ENCODE data around the gene RERE.

The RERE gene

DNA sequence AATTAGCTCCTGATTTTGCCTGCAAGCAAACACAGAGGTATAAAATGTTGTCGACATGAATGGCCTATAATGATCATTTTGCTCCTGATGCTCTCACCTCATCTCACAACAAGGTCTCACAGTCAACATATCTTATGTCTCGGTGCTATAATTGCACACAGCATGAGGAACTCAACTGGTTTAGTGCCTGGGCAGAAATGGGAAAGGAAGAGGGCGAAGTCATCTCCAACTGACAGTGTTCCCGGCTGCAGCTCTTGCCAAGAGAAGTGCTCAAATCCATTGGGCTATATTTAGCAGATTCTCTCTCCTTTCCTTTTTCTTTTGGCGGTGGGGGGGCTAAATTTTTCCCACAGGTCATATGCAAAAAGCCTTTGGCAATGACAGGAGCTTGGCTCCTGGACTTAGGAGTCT is 446.5 kb downstream of the RERE start:
- peaks cover 73% of the 10 kb centered on the region for H3K4me1 ChIP-seq
- peaks cover 52% of the 10 kb centered on the region for H3K36me3 ChIP-seq
- no peak overlapping the region for H3K4me3 ChIP-seq
- H4K20me1 ChIP-seq = peaks cover 100% of the 10 kb centered on the region
- H3K9ac ChIP-seq = peak overlapping the region; percentile 50; the same call in 1 of the 2 replicates
- peak overlapping the region; percentile 55 for H3K4me2 ChIP-seq
- H3K27me3 ChIP-seq = no peaks in the 10 kb centered on the region
- no peak for TF ChIP-seq Cebpa-rat (IDR thresholded peaks at IDR 0.05)
- no peaks in the 10 kb centered on the region for H3K9me3 ChIP-seq
- H3K27ac ChIP-seq = peak overlapping the region; percentile 13; the same call in 1 of the 2 replicates

DNA sequence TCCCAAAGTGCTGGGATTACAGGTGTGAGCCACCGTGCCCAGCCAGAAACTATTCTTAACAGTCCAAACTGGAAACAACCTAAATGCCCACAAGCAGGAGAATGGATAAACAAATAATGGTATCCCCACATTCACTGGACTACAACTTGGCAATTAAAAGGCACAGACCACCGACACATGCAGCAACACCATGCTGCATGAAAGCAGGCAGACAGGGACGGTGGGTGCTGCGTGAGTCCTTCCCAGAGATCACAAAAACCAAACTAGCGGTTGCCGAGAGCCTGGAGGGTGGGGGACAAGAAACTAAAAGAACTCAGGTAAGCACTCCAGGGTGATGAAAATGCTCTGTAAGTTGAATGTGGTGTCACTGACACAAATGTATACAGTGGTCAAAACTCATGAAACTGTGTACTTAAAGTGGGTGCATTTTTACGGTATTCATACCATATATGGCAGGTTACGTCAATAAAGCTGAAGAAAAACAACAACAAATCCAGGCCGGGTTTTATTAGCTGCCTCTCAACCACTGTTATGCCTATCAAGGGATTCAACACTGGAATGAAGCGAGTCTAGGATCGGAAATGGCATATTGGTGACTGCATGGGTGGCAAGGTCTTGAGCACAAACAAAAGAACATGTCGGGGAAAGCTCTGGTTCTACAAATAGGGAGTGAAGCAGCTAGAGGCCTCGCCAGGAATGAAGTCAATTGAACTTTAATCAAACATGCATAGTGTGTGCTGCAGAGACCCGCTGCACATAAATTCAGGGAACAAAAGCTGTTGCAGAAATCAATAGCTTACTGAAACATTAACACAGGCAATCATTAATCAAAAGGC is 447.2 kb downstream of the RERE start:
- Histone ChIP-seq H3K27ac (no peak overlapping the region), H3K4me3 (no peak overlapping the region), H3K36me3 (peaks cover 58% of the 10 kb centered on the region), H3K9ac (peak overlapping the region; percentile 50; the same call in 1 of the 2 replicates), H3K4me1 (peaks cover 73% of the 10 kb centered on the region), H3K9me3 (no peaks in the 10 kb centered on the region), H4K20me1 (peaks cover 100% of the 10 kb centered on the region), H3K4me2 (peak overlapping the region; percentile 55), H3K27me3 (no peaks in the 10 kb centered on the region)
- no peak for TF ChIP-seq Cebpa-rat (IDR thresholded peaks at IDR 0.05)

DNA sequence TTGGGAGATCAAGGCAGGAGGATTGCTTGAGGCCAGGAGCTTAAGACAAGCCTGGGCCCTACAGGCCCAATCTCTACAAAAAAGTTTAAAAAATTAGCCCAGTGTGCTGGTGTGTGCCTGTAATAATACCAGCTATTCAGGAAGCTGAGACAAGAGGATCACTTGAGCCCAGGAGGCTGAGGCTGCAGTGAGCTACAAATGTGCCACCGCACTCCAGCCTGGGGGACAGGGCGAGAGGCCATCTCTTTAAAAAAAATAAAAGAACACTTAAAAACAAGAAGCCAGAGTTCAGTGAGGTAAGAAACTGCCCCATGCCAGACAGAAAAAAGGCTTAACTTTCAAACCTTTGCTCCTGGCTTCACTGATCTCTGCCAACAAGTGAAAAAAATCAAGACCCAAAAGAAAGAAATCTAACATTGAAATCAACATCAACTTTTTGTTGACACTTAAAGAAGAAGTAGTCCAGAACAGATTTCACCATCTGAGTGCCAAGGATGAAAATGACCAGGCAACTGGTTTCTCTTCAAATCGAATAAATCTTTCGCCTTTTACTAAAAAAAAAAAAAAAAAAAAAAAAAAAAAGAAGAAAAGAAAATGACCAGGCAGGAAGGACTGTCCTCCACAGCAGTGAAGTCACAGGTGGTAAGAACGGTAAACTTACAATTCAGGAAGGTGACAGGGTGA is 448.3 kb downstream of the RERE start:
- no peak overlapping the region for H3K27ac ChIP-seq
- no peak for TF ChIP-seq Cebpa-rat (IDR thresholded peaks at IDR 0.05)
- no peaks in the 10 kb centered on the region for H3K27me3 ChIP-seq
- H3K4me2 ChIP-seq = no peak overlapping the region
- no peaks in the 10 kb centered on the region for H3K9me3 ChIP-seq
- H4K20me1 ChIP-seq = peaks cover 96% of the 10 kb centered on the region
- no peak overlapping the region for H3K9ac ChIP-seq
- H3K4me1 ChIP-seq = peaks cover 67% of the 10 kb centered on the region
- H3K36me3 ChIP-seq = peaks cover 64% of the 10 kb centered on the region
- H3K4me3 ChIP-seq = no peak overlapping the region

DNA sequence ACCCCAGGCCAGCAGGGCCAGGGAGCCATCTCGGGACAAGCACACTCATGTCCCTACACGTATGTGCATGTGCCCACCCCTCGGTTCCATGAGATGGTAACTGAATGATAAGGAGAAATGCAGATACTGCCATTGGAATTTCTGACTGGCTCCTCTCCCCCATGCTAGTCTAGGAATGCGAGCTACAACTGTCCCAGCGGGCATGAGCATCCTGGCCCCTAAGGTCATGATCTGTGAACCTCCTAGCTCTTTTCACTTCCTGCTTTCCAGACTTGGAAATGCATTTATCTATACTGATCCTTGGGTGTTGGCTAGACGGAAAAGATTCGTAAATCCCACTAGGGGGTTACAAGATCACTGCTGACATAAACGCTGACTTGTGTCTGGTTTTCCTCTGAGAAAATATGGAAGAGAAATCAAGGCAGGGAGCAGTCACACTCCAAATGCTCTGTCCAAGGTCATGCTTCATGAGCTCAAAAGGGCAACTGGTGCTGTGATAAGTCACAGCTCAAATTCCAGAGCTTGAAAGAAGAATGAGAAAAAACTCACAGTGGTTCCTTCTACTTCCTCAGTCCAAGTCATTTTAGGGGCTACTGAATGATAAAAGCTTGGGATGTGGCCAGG is 449.8 kb downstream of the RERE start:
- Histone ChIP-seq H3K9ac (no peak overlapping the region), H3K36me3 (peaks cover 64% of the 10 kb centered on the region)
- TF ChIP-seq Cebpa-rat (IDR thresholded peaks at IDR 0.05) = no peak

DNA sequence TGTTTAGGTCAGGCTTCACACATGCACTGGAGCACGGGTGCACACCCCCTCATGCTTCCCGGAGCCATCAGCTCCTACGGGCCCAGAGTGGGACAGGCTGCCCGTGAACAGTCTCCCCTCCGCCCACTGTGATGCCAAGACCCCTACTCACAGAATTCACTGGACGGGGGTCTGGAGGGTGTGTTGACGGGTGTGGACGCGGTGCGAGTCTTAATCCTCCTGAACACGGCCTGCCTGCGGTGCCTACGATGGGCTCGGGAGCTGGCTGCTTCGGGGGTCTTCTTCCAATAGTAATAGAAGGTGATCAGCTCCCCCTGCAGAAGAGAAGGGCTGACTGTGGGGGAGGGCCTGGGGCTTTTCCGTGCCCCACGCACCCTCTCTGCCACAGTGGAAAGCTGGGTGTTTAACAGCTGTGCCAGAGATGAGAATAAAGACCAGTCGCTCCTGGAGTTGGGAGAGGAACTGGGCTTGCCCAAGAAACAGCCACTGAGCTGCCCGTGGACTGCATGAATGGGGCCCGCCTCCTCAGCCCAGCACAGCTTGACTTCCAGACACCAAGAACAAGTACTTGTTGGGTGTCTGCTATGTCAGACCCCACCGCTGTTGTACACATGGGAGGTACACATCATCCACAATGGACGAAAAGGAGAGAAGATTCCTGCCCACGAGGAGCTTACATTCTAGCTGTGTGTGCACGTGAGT is 451.6 kb downstream of the RERE start:
- no peaks in the 10 kb centered on the region for H3K9me3 ChIP-seq
- peaks cover 66% of the 10 kb centered on the region for H3K36me3 ChIP-seq
- no peak overlapping the region for H3K9ac ChIP-seq
- H3K27ac ChIP-seq = no peak overlapping the region
- H3K27me3 ChIP-seq = no peaks in the 10 kb centered on the region
- peaks cover 96% of the 10 kb centered on the region for H4K20me1 ChIP-seq
- TF ChIP-seq Cebpa-rat (IDR thresholded peaks at IDR 0.05) = no peak
- H3K4me2 ChIP-seq = no peak overlapping the region
- H3K4me1 ChIP-seq = peaks cover 42% of the 10 kb centered on the region
- no peak overlapping the region for H3K4me3 ChIP-seq

More for the DNA sequence above, 449.8 kb downstream of the RERE start:
- Histone ChIP-seq H3K4me1 (peaks cover 60% of the 10 kb centered on the region), H4K20me1 (peaks cover 96% of the 10 kb centered on the region), H3K4me3 (no peak overlapping the region), H3K9me3 (no peaks in the 10 kb centered on the region), H3K27ac (peak overlapping the region; percentile 16; the same call in 1 of the 2 replicates), H3K4me2 (peak overlapping the region; percentile 47), H3K27me3 (no peaks in the 10 kb centered on the region)

DNA sequence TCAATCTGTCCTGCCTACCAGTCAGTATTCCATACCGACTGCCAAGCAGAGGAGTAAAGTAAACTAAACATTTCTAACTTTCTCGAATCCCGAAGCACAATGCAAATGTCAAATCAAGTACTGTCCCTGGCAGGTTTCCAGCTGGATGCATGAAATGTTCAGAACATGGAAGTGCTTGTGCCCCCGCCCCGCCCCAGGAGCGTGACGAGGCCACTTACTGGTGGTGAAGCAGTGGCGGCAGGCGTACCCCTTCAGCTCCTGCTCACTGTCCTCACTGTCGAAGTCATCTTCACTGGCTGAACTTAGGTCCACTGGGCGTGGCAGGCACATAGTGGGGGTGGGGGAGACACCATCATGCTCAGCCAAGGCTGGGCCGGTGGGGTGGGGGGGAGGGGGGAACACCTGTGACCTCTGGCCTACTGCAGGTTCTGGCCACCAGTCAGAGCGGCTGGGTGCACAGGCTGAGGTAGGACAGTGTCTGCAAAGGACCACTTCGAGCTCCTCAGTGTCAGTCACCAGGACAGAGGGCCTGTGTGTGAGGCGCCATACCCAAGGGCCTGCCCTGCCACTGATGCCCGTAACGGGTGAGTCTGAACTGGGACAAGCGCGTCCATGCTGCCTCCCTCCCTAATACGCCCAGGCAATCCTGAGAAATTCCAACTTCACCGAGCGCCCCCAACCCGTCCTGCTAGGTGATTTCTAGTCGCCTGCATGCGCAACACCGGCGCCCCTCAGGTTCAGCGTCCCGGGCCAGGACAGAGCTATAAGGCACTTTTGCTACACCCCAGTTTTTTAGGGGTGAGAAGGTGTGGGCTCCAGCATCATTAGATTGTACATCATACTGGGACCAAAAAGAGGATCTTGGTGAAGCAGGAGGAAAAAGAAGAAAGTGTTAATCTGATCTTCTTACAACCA is 452.7 kb downstream of the RERE start:
- no peak for TF ChIP-seq Cebpa-rat (IDR thresholded peaks at IDR 0.05)
- peaks cover 89% of the 10 kb centered on the region for H4K20me1 ChIP-seq

DNA sequence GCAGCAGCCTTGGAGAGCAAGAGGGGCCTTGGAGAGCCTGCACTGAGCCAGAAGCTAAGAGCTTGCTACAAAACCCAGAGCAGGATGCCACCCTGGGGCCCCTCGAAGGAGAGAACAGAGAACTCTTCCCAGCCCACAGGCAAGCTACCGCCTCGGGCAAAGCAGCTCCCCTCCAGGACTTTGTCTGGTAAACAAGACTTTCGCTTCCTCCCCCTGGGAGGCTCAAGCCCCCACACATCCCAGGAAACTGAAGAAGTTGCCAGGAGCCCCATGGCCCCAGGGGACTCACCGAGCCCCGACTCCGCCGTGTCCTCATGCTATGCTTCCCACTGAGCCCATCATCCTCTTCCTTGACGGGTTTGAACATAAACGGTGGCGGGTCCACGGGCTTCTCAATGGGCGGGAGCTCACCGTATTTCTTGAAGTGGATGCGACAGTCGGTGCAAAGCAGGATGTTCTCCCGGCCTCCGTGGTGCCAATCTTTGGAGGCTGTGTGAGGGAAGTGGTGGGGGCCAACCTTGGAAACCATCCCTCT is 453.6 kb downstream of the RERE start:
- Histone ChIP-seq H3K27ac (no peak overlapping the region; the same call in 1 of the 2 replicates), H3K4me1 (peaks cover 32% of the 10 kb centered on the region)

More for the DNA sequence above, 452.7 kb downstream of the RERE start:
- peaks cover 72% of the 10 kb centered on the region for H3K36me3 ChIP-seq
- H3K27ac ChIP-seq = no peak overlapping the region; the same call in 1 of the 2 replicates
- H3K4me1 ChIP-seq = peaks cover 32% of the 10 kb centered on the region
- H3K9ac ChIP-seq = no peak overlapping the region
- no peaks in the 10 kb centered on the region for H3K27me3 ChIP-seq
- no peak overlapping the region for H3K4me3 ChIP-seq
- no peaks in the 10 kb centered on the region for H3K9me3 ChIP-seq
- H3K4me2 ChIP-seq = no peak overlapping the region

DNA sequence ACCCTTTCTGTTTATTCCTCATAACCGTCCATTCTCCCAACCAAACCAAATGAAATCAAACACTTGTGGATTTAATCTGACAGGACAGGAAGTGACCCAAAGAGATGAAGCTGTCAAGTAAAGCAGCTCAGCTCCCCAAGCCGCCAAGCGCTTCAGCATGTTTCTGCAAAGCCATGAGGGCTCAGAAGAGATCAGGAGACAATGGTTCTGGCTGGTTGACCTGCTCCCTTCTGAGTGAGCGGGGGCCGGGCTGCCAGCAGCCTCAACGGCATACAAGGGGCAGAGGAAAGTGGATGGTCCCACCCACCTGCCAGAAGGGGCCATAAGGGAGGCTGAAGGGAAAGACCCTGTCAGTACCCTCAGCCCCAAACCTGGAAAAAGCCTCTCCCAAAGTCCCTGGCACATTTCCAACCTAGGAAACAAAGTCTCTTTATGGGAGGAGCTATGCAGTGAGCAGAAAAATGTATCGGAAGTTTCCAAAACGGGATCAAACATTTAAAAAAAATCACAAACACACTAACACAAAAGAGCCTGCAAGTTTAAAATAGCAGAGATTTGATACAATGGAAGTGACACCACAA is 454.2 kb downstream of the RERE start:
- Histone ChIP-seq H3K27me3 (no peaks in the 10 kb centered on the region), H3K4me1 (peaks cover 31% of the 10 kb centered on the region), H3K9me3 (no peaks in the 10 kb centered on the region), H3K4me3 (no peak overlapping the region), H4K20me1 (peaks cover 89% of the 10 kb centered on the region), H3K27ac (no peak overlapping the region), H3K9ac (no peak overlapping the region), H3K4me2 (no peak overlapping the region), H3K36me3 (peaks cover 87% of the 10 kb centered on the region)
- TF ChIP-seq Cebpa-rat (IDR thresholded peaks at IDR 0.05) = no peak

More for the DNA sequence above, 453.6 kb downstream of the RERE start:
- peaks cover 89% of the 10 kb centered on the region for H4K20me1 ChIP-seq
- no peak overlapping the region for H3K4me2 ChIP-seq
- H3K9ac ChIP-seq = no peak overlapping the region
- H3K9me3 ChIP-seq = no peaks in the 10 kb centered on the region
- H3K27me3 ChIP-seq = no peaks in the 10 kb centered on the region
- no peak for TF ChIP-seq Cebpa-rat (IDR thresholded peaks at IDR 0.05)
- peaks cover 81% of the 10 kb centered on the region for H3K36me3 ChIP-seq
- H3K4me3 ChIP-seq = no peak overlapping the region
